HepG2 (cell line): Measurements from ENCODE around the gene LBX2. TPM values are rescaled to one million over a fixed set of nuclear protein-coding genes. Genes with fewer than 3 reads are reported as not detected.

Experiments used
- AGO2 ChIP-seq: fragments of 200-400 bp; formaldehyde crosslinking; optimal IDR thresholded peaks from 2 replicates; pipeline ENCODE3; 2017; ENCODE audit warnings: mild to moderate bottlenecking, low read depth, low read length, moderate library complexity
- BRCA1 ChIP-seq: sonication (generic); formaldehyde crosslinking; IDR thresholded peaks from 2 replicates; pipeline ENCODE4 v1.4.0; 2020; ENCODE audit warnings: missing genetic modification reagents
- CEBPG ChIP-seq: IDR thresholded peaks from 2 replicates; pipeline ENCODE4 v1.6.1; 2016
- GZF1 ChIP-seq: sonication (generic); formaldehyde crosslinking; IDR thresholded peaks from 2 replicates; pipeline ENCODE4 v1.5.1; 2020; ENCODE audit warnings: mild to moderate bottlenecking, missing genetic modification reagents
- HNRNPH1 ChIP-seq: fragments of 200-400 bp; formaldehyde crosslinking; optimal IDR thresholded peaks from 2 replicates; pipeline ENCODE3; 2017; ENCODE audit warnings: mild to moderate bottlenecking, low read depth, low read length
- HOXA7 ChIP-seq: sonication (generic); formaldehyde crosslinking; IDR thresholded peaks from 2 replicates; pipeline ENCODE4 v1.8.1; 2022; ENCODE audit warnings: mild to moderate bottlenecking, missing genetic modification reagents, moderate library complexity
- JUN ChIP-seq: sonication (generic); formaldehyde crosslinking; IDR thresholded peaks from 2 replicates; pipeline ENCODE4 v1.4.0; 2020; ENCODE audit warnings: mild to moderate bottlenecking, missing genetic modification reagents
- MIXL1 ChIP-seq: IDR thresholded peaks from 2 replicates; pipeline ENCODE4 v1.6.1; 2016
- NFIB ChIP-seq: sonication (generic); formaldehyde crosslinking; IDR thresholded peaks from 2 replicates; pipeline ENCODE4 v1.9.0; 2021; ENCODE audit warnings: missing genetic modification reagents, mild to moderate bottlenecking, borderline replicate concordance
- RBAK ChIP-seq: sonication (generic); formaldehyde crosslinking; IDR thresholded peaks from 2 replicates; pipeline ENCODE4 v1.5.1; 2020; ENCODE audit warnings: mild to moderate bottlenecking, missing genetic modification reagents
- SAFB2 ChIP-seq: sonication (generic); formaldehyde crosslinking; IDR thresholded peaks from 2 replicates; pipeline ENCODE4 v1.5.1; 2020; ENCODE audit warnings: missing genetic modification reagents, low read depth, mild to moderate bottlenecking, borderline replicate concordance
- SALL2 ChIP-seq: sonication (generic); formaldehyde crosslinking; IDR thresholded peaks from 2 replicates; pipeline ENCODE4 v1.8.1; 2023; ENCODE audit warnings: mild to moderate bottlenecking, missing genetic modification reagents, inconsistent platforms
- SIN3B ChIP-seq: fragments of 150-350 bp; IDR thresholded peaks from 2 replicates; pipeline ENCODE4 v1.6.1; 2014; ENCODE audit warnings: low read length
- SNAPC4 ChIP-seq: sonication (generic); formaldehyde crosslinking; IDR thresholded peaks from 2 replicates; pipeline ENCODE4 v1.4.0; 2020; ENCODE audit warnings: mild to moderate bottlenecking, missing genetic modification reagents
- SSRP1 ChIP-seq: IDR thresholded peaks from 2 replicates; pipeline ENCODE4 v1.6.1; 2016; ENCODE audit warnings: control low read depth
- ZNF18 ChIP-seq: sonication (generic); formaldehyde crosslinking; IDR thresholded peaks from 2 replicates; pipeline ENCODE4 v1.8.0; 2022; ENCODE audit warnings: mild to moderate bottlenecking, missing genetic modification reagents; ENCODE audit not compliant: insufficient replicate concordance
- polyA plus RNA-seq, 8 experiments: library from polyadenylated mRNA; depleted of rRNA in 3 of 8; stranded (reverse) in 7 of 8; unstranded in 1 of 8; fragments of >200 nt; fragmentation: Illumina TruSeq in 4 of 8; extraction: Trizol in 4 of 8; gene quantifications; 2 replicates each; pipeline versions ENCODE4 v1.2.1 to v1.2.3, GENCODE V29; 2011 to 2016; ENCODE audit warnings: low read depth in 4 of 8, missing spikeins in 1 of 8, mixed read lengths in 1 of 8; ENCODE audit not compliant: insufficient read depth in 1 of 8
- total RNA-seq, 5 experiments: library from RNA; depleted of rRNA; stranded (reverse); fragments of >200 nt; fragmentation: Illumina TruSeq; extraction: Trizol; gene quantifications; 2 replicates each; pipeline ENCODE4 v1.2.3, GENCODE V29; 2016; ENCODE audit warnings: low read depth in 1 of 5
- TF ChIP-seq, protein P1 (sequence below): IDR thresholded peaks from 2 replicates; pipeline ENCODE4 v1.6.1; 2018; ENCODE audit warnings: missing genetic modification reagents, mild to moderate bottlenecking, missing compliant biosample characterization
- TF ChIP-seq, protein P2 (sequence below): sonication (generic); formaldehyde crosslinking; IDR thresholded peaks from 2 replicates; pipeline ENCODE4; 2020; ENCODE audit warnings: missing genetic modification reagents, mild to moderate bottlenecking, borderline replicate concordance

Gene LBX2
- total and polyA plus RNA-seq, 2 of the 13 experiments (the other 11 are each of a cell fraction or from before 2014, with no cell fraction given): 6.4 to 8.1 TPM

GRCh38 chr2:74482801-74483674 is 16.4 kb downstream of the LBX2 start, which contains the start of the genes CCDC142 and TTC31 (continued):
- TF ChIP-seq, protein P1, sequence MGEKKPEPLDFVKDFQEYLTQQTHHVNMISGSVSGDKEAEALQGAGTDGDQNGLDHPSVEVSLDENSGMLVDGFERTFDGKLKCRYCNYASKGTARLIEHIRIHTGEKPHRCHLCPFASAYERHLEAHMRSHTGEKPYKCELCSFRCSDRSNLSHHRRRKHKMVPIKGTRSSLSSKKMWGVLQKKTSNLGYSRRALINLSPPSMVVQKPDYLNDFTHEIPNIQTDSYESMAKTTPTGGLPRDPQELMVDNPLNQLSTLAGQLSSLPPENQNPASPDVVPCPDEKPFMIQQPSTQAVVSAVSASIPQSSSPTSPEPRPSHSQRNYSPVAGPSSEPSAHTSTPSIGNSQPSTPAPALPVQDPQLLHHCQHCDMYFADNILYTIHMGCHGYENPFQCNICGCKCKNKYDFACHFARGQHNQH (CRISPR knock-in tag): peak; percentile 90
- TF ChIP-seq SALL2 (CRISPR knock-in tag) (no peak), HOXA7 (peak; percentile 69; the same call in 1 of the 2 replicates), NFIB (CRISPR knock-in tag) (0 out of 2 replicates have a peak, but pooled peaks have one; percentile 10), JUN (CRISPR knock-in tag) (peak; percentile 18; the same call in 1 of the 2 replicates), BRCA1 (CRISPR knock-in tag) (peak; percentile 85; the same call in 1 of the 2 replicates), AGO2 (peak; percentile 50), MIXL1 (peak; percentile 76; the same call in 1 of the 2 replicates), SSRP1 (peak; percentile 82; the same call in 1 of the 2 replicates), RBAK (CRISPR knock-in tag) (no peak), HNRNPH1 (peak; percentile 18), CEBPG (CRISPR knock-in tag) (peak; percentile 17; the same call in 1 of the 2 replicates), SIN3B (peak; percentile 98), SNAPC4 (CRISPR knock-in tag) (peak; percentile 92; the same call in 1 of the 2 replicates), SAFB2 (CRISPR knock-in tag) (peak; percentile 21), GZF1 (peak; percentile 77), ZNF18 (CRISPR knock-in tag) (peak; percentile 37)
- TF ChIP-seq, protein P2, sequence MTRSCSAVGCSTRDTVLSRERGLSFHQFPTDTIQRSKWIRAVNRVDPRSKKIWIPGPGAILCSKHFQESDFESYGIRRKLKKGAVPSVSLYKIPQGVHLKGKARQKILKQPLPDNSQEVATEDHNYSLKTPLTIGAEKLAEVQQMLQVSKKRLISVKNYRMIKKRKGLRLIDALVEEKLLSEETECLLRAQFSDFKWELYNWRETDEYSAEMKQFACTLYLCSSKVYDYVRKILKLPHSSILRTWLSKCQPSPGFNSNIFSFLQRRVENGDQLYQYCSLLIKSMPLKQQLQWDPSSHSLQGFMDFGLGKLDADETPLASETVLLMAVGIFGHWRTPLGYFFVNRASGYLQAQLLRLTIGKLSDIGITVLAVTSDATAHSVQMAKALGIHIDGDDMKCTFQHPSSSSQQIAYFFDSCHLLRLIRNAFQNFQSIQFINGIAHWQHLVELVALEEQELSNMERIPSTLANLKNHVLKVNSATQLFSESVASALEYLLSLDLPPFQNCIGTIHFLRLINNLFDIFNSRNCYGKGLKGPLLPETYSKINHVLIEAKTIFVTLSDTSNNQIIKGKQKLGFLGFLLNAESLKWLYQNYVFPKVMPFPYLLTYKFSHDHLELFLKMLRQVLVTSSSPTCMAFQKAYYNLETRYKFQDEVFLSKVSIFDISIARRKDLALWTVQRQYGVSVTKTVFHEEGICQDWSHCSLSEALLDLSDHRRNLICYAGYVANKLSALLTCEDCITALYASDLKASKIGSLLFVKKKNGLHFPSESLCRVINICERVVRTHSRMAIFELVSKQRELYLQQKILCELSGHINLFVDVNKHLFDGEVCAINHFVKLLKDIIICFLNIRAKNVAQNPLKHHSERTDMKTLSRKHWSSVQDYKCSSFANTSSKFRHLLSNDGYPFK (CRISPR knock-in tag): peak; percentile 96
